H7 (cell line): ENCODE measurements around the gene BIRC5. TPM values are rescaled to one million over a fixed set of nuclear protein-coding genes. Genes with fewer than 3 reads are reported as not detected.
"Not testable (repeated sequence)": the region's sequence is repeated elsewhere in the genome, so short reads cannot be mapped to it uniquely, and the experiment has no call there.

Experiments used
- DNase-seq: peaks from one replicate; pipeline ENCODE4 v3.0.0; 2012
- H3K27me3 ChIP-seq: 2 replicates; pipeline ENCODE4 v1.6.0; 2011; ENCODE audit warnings: mild to moderate bottlenecking, low read length; ENCODE audit not compliant: control insufficient read depth, insufficient read depth
- H3K36me3 ChIP-seq: replicated peaks from 2 replicates; pipeline ENCODE4 v1.5.1; 2011; ENCODE audit warnings: low read length; ENCODE audit not compliant: control insufficient read depth, insufficient read depth
- H3K4me3 ChIP-seq: 2 replicates; pipeline ENCODE4 v1.5.1; 2011; ENCODE audit warnings: low read depth, mild to moderate bottlenecking, control low read depth, low read length, moderate library complexity; ENCODE audit not compliant: insufficient read depth
- total RNA-seq: library from RNA; depleted of rRNA; stranded (reverse); fragments of >200 nt; shearing (Covaris generic); gene quantifications from 2 replicates; pipeline ENCODE4 v1.2.3, GENCODE V29; 2014

The BIRC5 gene
- total RNA-seq, 1 experiment from 2014 or later: 152 TPM

DNA sequence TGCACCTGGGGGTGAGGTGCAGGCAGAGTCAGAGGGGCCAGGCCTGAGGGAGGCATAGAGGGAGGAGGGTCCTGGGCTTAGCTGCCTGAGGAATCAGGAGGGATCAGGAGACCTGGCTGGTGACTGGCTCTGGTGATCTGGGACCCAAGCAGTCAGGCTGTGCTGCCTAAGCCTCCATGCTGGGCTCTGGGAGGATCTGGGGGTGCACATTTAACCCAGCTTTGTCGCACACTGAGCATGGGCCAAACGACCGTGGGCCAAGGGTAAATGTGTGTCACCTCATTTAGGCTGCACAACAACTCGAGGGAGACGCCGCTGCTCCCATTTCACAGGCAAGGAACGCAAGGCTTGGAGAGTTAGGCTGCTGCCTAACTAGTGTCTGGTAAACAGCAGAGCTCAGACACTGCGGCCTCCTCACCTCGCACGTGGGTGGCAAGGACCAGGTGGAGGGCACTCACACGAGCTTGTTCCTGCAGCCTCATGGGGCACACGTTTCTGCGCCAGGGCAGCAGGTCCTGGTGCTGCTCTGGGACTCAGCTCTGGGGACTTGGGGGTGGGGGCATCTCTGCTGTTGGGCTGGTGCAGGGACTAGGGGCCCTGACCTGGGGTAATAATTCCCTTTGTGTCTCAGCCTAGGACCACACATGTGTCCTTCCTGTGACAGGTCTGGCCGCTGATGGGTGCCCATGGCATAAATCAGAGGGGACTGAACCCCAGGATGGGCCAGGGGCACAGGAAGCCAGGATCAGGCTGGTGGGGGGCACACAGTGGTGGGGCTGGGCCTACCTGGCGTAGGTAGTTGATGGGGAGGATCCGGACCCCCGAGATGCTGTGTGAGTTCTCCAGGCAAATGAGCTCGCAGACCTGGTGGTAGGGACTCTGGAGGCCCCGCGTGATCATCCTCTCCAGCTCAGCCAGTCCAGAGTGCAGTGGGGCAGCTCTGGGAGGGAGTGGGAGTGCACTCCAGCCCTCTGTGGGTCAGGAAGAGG is 36.1 kb downstream of the BIRC5 start:
- no peak for DNase-seq
- no peaks in the 10 kb centered on the region for H3K36me3 ChIP-seq
- no peaks in the 10 kb centered on the region for H3K27me3 ChIP-seq
- no peak overlapping the region for H3K4me3 ChIP-seq

DNA sequence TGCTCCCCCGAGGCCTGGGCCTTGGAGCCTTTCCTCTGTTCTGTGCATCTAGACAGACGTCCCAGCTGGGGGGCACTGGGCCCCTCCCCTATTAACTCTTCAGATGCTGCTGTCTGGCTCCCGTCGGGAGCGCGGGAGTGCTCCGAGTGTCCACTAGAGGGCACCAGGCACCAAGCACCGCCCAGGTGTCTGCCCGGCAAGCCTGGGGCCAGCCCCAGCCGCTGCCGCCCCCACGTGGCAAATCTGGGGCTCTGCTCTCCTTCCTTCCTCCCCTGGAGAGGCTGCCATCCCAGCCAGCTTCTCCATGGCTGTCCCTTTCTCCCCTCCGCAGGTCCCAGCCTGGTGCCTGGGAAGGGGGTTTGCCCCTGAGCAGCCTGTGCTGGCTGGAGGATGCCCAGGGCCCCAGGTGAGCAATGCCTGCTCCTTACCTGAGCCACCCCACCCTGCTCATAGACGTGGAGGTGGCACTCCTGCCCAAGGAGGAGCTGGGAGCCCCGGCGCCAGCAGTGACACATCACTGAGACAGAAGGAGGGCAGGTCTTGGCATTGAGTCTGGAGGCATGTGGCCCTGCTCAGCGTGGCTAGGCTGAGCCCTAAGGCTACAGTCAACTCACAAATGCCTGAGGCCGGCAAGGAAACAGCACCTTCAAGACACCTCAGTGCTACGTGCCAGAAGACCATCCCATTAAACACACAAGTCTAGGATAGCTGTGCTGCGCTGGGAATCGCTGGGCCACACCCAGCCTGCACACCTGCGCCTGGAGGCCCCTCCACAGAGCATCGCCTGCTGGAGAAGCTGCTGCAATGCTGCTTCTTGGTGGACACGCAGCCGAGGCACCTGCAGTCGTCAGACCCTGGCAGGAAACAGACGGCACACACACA is 37.1 kb downstream of the BIRC5 start:
- Histone ChIP-seq H3K4me3 (no peak overlapping the region), H3K27me3 (no peaks in the 10 kb centered on the region), H3K36me3 (no peaks in the 10 kb centered on the region)
- DNase-seq: peak; percentile 99

DNA sequence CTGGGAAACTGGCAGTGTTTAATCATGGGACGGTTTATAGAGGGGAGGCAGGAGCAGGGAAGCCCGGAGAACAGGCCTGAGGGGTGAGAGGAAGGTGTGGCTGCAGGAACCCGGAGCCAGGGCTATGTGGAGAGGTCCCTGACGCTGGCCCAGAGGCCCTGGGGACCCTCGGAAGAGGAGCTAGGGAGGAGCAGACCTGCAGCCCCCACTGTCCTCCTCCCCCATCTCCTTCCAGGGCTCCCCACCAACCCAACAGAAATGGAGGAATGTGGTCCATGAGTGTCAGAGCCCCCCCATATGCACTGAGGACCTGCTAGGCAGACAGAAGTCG is 37.7 kb downstream of the BIRC5 start:
- Histone ChIP-seq H3K27me3 (no peaks in the 10 kb centered on the region), H3K36me3 (no peaks in the 10 kb centered on the region), H3K4me3 (no peak overlapping the region)
- DNase-seq: no peak

DNA sequence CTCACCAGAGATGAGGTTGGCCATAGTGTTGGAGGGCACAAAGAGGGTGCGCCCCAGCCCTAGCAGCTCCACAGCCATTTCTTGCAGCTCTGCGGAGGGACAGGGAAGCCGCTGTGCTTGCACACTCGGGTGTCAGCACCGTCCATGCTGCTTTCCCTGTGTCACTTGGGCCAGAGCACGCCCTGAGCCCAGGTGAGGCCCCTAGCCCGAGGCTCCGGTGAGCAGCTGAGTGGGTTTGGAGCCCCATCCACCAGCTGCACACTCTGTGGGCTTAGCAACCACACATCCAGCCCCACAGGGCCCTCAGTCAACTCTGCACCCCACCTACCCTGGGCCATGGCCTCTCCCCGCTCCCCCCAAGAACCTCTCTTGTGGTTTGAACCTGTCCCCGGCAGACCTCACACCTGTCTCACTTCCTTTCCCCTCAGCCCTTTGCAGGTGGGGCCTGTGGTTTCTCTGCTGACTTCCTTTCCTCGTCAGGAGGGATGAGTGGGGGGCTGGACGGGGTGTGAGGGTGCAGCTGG is 38.1 kb downstream of the BIRC5 start:
- DNase-seq: no peak
- Histone ChIP-seq H3K4me3 (no peak overlapping the region), H3K27me3 (no peaks in the 10 kb centered on the region), H3K36me3 (no peaks in the 10 kb centered on the region)

DNA sequence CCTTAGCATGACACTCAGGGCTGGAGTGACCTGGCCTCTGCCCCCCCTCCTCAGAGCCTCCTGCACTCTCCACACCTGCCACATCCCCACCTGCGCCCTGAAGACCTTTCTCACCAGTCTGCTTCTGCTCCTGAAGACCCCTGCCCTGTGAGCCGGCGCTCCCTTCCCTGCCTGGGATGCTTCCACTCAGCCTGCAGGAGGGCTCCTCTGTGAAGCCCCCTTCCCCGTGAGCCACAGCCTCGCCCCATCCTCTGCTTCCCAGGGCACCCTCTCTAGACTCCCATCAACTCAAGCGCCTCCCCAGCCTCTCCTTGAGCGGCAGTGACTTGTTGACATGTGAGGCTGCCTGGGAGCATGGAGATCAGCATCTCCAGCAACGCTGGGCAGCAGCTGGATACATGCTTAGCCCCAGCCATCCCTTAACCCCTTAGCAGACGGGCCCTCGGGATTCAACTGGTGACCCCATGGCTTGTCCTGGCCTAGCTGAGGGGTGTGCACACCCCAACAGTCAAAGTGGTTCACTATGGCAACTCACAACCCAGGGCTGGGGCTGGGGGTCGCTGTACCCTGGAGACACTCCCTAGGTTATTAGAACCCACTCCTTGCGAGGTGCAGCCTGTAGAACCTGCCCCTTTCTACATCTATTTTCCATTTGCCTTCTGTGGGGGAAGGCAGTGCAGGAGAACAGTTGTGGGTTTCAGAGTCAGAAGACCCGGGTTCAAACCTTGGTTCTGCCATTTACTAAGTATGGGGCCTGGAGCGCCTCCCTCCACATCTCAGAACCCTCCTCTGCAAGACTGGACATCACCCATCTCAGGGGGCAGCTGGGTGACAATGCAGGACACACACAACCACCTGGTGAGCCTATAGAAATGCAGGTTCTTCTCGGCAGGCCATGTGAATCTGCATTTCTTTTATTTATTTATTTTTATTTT is 38.9 kb downstream of the BIRC5 start:
- no peak overlapping the region for H3K4me3 ChIP-seq
- H3K27me3 ChIP-seq: no peaks in the 10 kb centered on the region
- no peak for DNase-seq
- H3K36me3 ChIP-seq: no peaks in the 10 kb centered on the region

DNA sequence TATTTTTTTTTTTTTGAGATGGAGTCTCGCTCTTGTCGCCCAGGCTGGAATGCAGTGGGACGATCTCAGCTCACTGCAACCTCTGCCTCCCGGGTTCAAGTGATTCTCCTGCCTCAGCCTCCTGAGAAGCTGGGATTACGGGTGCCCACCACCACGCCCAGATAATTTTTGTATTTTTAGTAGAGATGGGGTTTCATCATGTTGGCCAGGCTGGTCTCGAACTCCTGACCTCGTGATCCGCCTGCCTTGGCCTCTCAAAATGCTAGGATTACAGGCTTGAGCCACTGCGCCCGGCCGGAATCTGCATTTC is 39.5 kb downstream of the BIRC5 start:
- H3K27me3 ChIP-seq, DNase-seq, H3K36me3 ChIP-seq: not testable (repeated sequence)
- H3K4me3 ChIP-seq: peak overlapping the region; percentile 78

DNA sequence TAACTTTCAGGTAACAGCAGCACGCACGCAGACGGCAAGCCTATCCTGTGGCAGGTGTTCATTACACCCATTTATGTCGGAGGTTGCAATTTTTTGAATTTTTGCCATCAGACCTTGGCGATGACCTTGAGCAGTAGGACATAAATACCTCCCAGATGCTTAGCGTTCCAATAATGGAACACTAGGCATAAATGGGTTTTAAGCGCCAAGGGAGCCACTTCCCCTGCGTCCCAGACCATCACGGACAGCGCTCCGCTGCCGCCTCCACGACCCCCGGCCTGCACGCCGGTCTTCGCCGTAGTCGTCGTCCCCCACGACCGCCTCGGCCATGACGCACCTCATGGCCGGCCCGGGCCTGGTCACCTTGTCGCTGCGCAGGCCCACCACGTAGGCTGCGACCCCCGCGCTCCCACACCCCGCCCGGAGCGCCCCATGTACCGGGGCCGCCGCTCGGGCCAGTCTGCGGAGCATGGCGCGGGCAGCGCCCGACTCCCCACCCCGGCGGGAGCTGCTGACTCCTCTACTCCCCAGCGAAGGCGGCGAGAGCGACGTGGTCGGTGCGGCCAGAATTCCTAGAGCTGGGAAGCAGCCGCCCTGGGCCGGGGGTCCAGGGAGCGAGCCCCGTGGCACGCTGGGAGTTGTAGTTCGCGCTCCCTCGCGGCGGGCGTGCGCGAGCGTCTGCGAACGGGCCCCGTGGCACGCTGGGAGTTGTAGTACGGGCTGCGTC is 40.1 kb downstream of the BIRC5 start:
- no peaks in the 10 kb centered on the region for H3K27me3 ChIP-seq
- DNase-seq: peak; percentile 99
- H3K4me3 ChIP-seq: peak overlapping the region; percentile 78
- H3K36me3 ChIP-seq: no peaks in the 10 kb centered on the region

DNA sequence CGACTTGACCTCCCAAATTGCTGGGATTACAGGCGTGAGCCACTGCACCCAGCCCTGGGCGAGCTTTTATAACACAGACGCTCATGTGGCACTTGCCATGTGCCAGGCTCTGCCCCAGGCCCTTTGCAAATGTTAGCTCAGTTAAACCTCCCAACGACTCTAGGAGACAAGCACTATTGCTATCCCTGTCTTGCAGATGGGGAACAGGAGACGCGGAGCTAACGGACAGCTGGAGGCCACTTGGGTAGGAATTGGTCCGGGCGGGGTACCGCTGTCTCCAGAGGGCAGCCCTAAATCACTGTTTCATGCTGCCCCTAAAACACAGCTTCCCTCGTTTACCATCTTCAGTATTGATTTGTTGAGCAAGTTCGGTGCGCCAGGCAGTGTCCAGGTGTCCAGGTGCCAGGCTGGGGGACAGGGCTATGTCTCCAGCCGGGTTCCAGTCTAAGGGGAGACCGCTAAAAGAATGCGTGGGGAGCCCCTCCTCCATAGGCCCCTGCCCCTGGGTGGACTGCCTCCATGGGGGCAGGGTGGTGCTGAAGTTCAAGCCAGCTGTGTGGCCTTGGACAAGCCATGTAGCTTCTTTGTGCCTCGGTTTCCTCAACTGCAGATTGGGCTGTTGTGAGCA is 41.1 kb downstream of the BIRC5 start:
- no peaks in the 10 kb centered on the region for H3K36me3 ChIP-seq
- H3K4me3 ChIP-seq: no peak overlapping the region
- no peaks in the 10 kb centered on the region for H3K27me3 ChIP-seq
- no peak for DNase-seq

DNA sequence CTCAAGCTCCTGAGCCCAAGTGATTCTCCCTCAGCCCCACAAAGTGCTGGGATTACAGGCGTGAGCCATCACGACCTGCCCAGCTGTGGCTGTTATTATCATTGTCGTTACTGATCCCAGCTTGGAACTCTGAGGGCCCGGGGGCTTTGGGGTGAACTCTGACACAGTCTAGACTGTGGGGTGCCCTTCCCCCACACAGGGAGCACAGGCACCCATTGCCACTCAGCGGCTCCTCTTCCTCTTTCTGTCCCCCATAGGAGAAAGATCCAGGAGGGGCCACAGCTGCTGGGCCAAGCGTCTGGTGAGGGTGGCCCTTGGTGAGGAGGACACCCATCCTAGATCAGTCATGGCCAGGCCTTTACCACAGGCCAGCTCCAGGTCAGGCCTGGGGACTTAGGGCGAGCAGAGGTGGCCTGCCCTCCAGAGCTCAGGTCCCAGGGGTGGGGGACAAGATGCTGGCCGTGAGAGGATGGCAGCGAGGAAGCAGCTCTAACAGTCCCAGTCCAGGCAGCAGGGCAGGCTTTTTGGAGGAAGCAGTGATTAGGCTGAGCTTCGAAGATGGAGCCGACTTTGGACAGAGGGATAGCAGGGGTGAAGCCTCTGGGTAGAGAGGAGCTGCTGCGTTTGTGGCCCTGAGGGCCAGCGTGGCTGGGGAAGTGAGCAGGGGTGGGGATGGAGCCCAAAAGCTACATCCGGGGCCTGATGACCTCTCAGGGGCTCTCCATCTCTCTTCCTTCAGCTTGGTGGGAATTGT is 42.1 kb downstream of the BIRC5 start:
- Histone ChIP-seq H3K27me3 (no peaks in the 10 kb centered on the region), H3K36me3 (no peaks in the 10 kb centered on the region), H3K4me3 (no peak overlapping the region)
- DNase-seq: no peak

DNA sequence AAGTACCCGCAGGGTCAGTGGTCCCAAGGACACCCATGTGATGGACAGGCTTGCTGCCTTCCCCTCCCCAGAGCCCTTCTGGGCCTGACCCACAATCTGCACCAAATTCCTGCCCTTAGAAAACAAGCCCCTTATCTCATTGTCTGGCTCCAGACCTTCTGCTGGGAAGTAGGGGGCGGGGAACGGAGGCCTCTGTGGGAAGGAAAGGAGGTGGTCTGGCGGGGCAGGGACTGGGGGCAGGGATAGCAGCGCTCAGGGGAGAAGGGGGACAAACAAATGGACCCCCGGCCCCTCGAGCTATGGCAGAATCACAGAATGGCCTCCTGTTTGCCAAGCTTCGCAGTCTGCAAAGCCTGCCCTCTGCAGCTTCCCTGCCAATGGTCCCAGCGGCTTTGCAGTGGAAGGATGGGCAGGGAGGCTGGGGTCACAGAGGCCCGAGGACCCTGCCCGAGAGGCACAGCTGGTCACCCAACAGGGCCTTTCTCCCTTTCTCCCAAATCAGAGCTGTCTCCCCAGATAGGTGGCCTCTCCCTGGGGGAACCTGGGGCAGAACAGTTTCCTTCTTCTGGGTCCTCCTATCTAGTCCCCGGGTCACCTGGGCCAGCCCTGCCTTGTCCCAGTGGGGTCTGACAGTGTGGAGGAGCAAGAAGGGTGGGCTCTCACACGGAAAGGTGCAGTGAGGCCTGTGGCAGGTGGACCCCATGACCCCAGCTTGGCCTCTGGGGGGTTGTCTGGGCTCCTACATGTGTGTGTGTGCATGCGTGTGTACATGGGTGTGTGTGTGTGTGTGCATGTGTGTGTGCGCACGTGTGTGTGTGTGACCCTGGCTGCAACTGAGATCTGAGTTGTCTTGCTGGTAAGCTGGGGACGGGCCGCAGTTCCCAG is 42.9 kb downstream of the BIRC5 start:
- H3K4me3 ChIP-seq: no peak overlapping the region
- no peaks in the 10 kb centered on the region for H3K36me3 ChIP-seq
- H3K27me3 ChIP-seq: no peaks in the 10 kb centered on the region
- DNase-seq: no peak

DNA sequence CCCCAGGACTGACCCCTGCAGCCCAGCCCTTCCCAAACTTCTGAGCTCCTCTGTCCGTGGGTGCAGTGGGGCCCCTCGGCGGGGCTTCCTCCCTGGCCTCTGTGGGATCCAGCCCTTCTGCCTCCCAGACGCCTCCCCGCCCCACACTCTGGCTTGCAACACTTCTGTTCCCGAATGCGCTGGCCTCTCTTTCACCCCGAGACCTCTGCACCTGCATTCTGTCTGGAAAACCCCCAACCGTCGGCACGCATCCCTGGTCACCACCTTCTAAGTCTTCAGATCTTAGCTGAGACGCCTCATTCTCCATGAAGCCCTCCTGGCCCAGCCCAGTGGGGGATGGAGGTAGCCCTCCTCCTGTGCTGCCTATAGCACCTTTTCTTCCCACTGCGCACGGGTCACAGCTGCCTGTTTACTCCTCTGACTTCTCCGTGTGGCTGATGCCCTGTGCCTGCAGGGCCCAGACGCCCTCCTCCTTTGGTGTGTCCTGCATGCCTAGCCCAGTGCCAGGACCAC is 43.8 kb downstream of the BIRC5 start:
- no peak overlapping the region for H3K4me3 ChIP-seq
- H3K36me3 ChIP-seq: no peaks in the 10 kb centered on the region
- DNase-seq: peak; percentile 68
- no peaks in the 10 kb centered on the region for H3K27me3 ChIP-seq
